Fibroblast of the aortic adventitia (primary cell): Measurements from ENCODE around the gene GSG1L. TPM values are rescaled to one million over a fixed set of nuclear protein-coding genes. Genes with fewer than 3 reads are reported as not detected.

Source experiments
- DNase-seq: peaks from one replicate; pipeline ENCODE4 v3.0.0-alpha.2; 2010; ENCODE audit warnings: low read depth
- H3K4me3 ChIP-seq: 2 replicates; pipeline ENCODE4 v1.5.1; 2011; ENCODE audit warnings: low read depth, mild to moderate bottlenecking, control low read depth, low read length, moderate library complexity
- CTCF ChIP-seq: IDR thresholded peaks from 2 replicates; pipeline ENCODE4 v1.5.1; 2011; ENCODE audit warnings: mild to moderate bottlenecking, low read length, control low read depth, inconsistent platforms; ENCODE audit not compliant: insufficient read depth
- total RNA-seq: library from RNA; depleted of rRNA; stranded (reverse); fragments of >200 nt; gene quantifications from 2 replicates; pipeline ENCODE4 v1.2.3, GENCODE V29; 2012; ENCODE audit warnings: low replicate concordance

Gene GSG1L
- total RNA-seq, 1 donor, result not detected

- DNase-seq, result no peak
- no peak for TF ChIP-seq CTCF
- H3K4me3 ChIP-seq, result no peak overlapping the region
These were observed 21.9 kb downstream of the GSG1L start for GRCh38 chr16:28041615-28042014.

GRCh38 chr16:28040039-28040438 lies 23.5 kb downstream of the GSG1L start:
- H3K4me3 ChIP-seq, result no peak overlapping the region
- TF ChIP-seq CTCF, result no peak
- DNase-seq, result no peak

- no peak for TF ChIP-seq CTCF
- no peak for DNase-seq
- H3K4me3 ChIP-seq, result no peak overlapping the region
These were observed 24.0 kb downstream of the GSG1L start for GRCh38 chr16:28039493-28039892.

GRCh38 chr16:28038409-28038808 lies 25.1 kb downstream of the GSG1L start:
- DNase-seq, result no peak
- TF ChIP-seq CTCF, result no peak
- H3K4me3 ChIP-seq, result no peak overlapping the region

- H3K4me3 ChIP-seq, result no peak overlapping the region
- TF ChIP-seq CTCF, result no peak
- DNase-seq, result no peak
These were observed 27.6 kb downstream of the GSG1L start for GRCh38 chr16:28035866-28036393.

GRCh38 chr16:28033870-28034269 lies 29.6 kb downstream of the GSG1L start:
- DNase-seq, result no peak
- no peak for TF ChIP-seq CTCF
- H3K4me3 ChIP-seq, result no peak overlapping the region

- TF ChIP-seq CTCF, result no peak
- no peak overlapping the region for H3K4me3 ChIP-seq
- no peak for DNase-seq
These were observed 34.0 kb downstream of the GSG1L start for GRCh38 chr16:28029387-28030002.
